A204.1 (cell line): ENCODE measurements around the gene EYA2.
"Not testable (repeated sequence)": the region's sequence is repeated elsewhere in the genome, so short reads cannot be mapped to it uniquely, and the experiment has no call there.

Experiments
- FAIRE-seq: peaks from 2 replicates; lab custom pipeline; 2012; peaks lifted over from hg19 to GRCh38; lab: Jason Lieb, UNC

Gene EYA2

GRCh38 chr20:47183367-47183766 lies 288.7 kb downstream of the EYA2 start:
- no peak for FAIRE-seq

- no peak for FAIRE-seq
Measured at GRCh38 chr20:47187450-47188195, 293.0 kb downstream of the EYA2 start.

GRCh38 chr20:47188540-47188939 lies 293.9 kb downstream of the EYA2 start:
- FAIRE-seq: no peak

- no peak for FAIRE-seq
Measured at GRCh38 chr20:47189060-47189459, 294.4 kb downstream of the EYA2 start.

- no peak for FAIRE-seq
Measured at GRCh38 chr20:47191074-47191673, 296.5 kb downstream of the EYA2 start.

- no peak for FAIRE-seq
Measured at GRCh38 chr20:47191956-47192355, 297.3 kb downstream of the EYA2 start.

GRCh38 chr20:47195573-47195972 lies 300.9 kb downstream of the EYA2 start:
- no peak for FAIRE-seq

GRCh38 chr20:47196091-47197081 lies 301.7 kb downstream of the EYA2 start:
- no peak for FAIRE-seq

GRCh38 chr20:47198254-47198671 lies 303.6 kb downstream of the EYA2 start:
- FAIRE-seq: no peak

- FAIRE-seq: no peak
Measured at GRCh38 chr20:47198996-47199552, 304.4 kb downstream of the EYA2 start.

- no peak for FAIRE-seq
Measured at GRCh38 chr20:47201074-47201730, 306.6 kb downstream of the EYA2 start.

GRCh38 chr20:47202733-47203667 lies 308.4 kb downstream of the EYA2 start:
- FAIRE-seq: no peak

- no peak for FAIRE-seq
Measured at GRCh38 chr20:47204008-47204849, 309.6 kb downstream of the EYA2 start.

- not testable (repeated sequence) for FAIRE-seq
Measured at GRCh38 chr20:47204850-47205122, 310.1 kb downstream of the EYA2 start.

GRCh38 chr20:47205577-47206123 lies 311.0 kb downstream of the EYA2 start:
- no peak for FAIRE-seq

- not testable (repeated sequence) for FAIRE-seq
Measured at GRCh38 chr20:47206552-47206951, 311.9 kb downstream of the EYA2 start.

- FAIRE-seq: no peak
Measured at GRCh38 chr20:47206962-47207641, 312.5 kb downstream of the EYA2 start.

GRCh38 chr20:47208534-47209174 lies 314.0 kb downstream of the EYA2 start:
- FAIRE-seq: no peak

- FAIRE-seq: no peak
Measured at GRCh38 chr20:47209982-47210381, 315.3 kb downstream of the EYA2 start.
